ENCODE measurements around the gene DNAJB13.

GRCh38 chr11:73981051-73981805 lies 30.4 kb downstream of the DNAJB13 start:
- TF ChIP-seq CTCF (conservative IDR thresholded peaks at IDR 0.05; ENCODE audit: low read length) = no peak
- TF ChIP-seq EZH2phosphoT487 (IDR thresholded peaks at IDR 0.05; ENCODE audit: borderline replicate concordance, low read depth, low read length) = no peak
